GM18868 (cell line): ENCODE results near the gene LIG3.
"Not testable (repeated sequence)": the region's sequence is repeated elsewhere in the genome, so short reads cannot be mapped to it uniquely, and the experiment has no call there.

Source experiments
- ATAC-seq: cut with Tn5 transposase; IDR thresholded peaks from one replicate; pipeline ENCODE4 v1.9.1; 2021; ENCODE audit warnings: mild to moderate bottlenecking, moderate library complexity; ENCODE audit not compliant: unreplicated experiment

The LIG3 gene

GRCh38 chr17:35030780-35031179 is 50.5 kb downstream of the LIG3 start:
- no peak for ATAC-seq

GRCh38 chr17:35038453-35038852 is 58.1 kb downstream of the LIG3 start:
- ATAC-seq = no peak

- no peak for ATAC-seq
These were observed 61.1 kb downstream of the LIG3 start for GRCh38 chr17:35041390-35041789.

GRCh38 chr17:35044181-35044580 is 63.9 kb downstream of the LIG3 start:
- ATAC-seq = no peak

GRCh38 chr17:35045458-35045979 is 65.2 kb downstream of the LIG3 start:
- not testable (repeated sequence) for ATAC-seq

- ATAC-seq = no peak
These were observed 65.9 kb downstream of the LIG3 start for GRCh38 chr17:35046245-35046644.

GRCh38 chr17:35046740-35047283 is 66.5 kb downstream of the LIG3 start:
- ATAC-seq = peak; percentile 77

GRCh38 chr17:35048685-35049379 is 68.5 kb downstream of the LIG3 start:
- ATAC-seq = no peak

GRCh38 chr17:35050170-35050569 is 69.9 kb downstream of the LIG3 start:
- no peak for ATAC-seq

GRCh38 chr17:35051183-35051578 is 70.9 kb downstream of the LIG3 start:
- peak; percentile 51 for ATAC-seq

- no peak for ATAC-seq
These were observed 71.4 kb downstream of the LIG3 start for GRCh38 chr17:35051579-35052240.

- ATAC-seq = no peak
These were observed 71.9 kb downstream of the LIG3 start for GRCh38 chr17:35052241-35052610.

- ATAC-seq = no peak
These were observed 72.5 kb downstream of the LIG3 start for GRCh38 chr17:35052780-35053179.

- ATAC-seq = no peak
These were observed 72.9 kb downstream of the LIG3 start for GRCh38 chr17:35053204-35053603.

- no peak for ATAC-seq
These were observed 75.7 kb downstream of the LIG3 start for GRCh38 chr17:35056013-35056412.

GRCh38 chr17:35057332-35057915 is 77.1 kb downstream of the LIG3 start:
- no peak for ATAC-seq
